Dermis microvascular lymphatic vessel endothelial cell (primary cell): Measurements from ENCODE around the gene GNAQ. TPM values are rescaled to one million over a fixed set of nuclear protein-coding genes. Genes with fewer than 3 reads are reported as not detected.

ENCODE experiments used
- DNase-seq, 2 donors: peaks; one replicate each; pipeline versions ENCODE4 v3.0.0 to v3.0.0-alpha.2; 2010; ENCODE audit warnings: low read depth in 2 of 2
- total RNA-seq: library from RNA; depleted of rRNA; stranded (reverse); fragments of >200 nt; gene quantifications from 2 replicates; pipeline ENCODE4 v1.2.1, GENCODE V29; 2014

Gene GNAQ
- total RNA-seq, 1 donor from 2014 or later: 28.6 TPM

DNA sequence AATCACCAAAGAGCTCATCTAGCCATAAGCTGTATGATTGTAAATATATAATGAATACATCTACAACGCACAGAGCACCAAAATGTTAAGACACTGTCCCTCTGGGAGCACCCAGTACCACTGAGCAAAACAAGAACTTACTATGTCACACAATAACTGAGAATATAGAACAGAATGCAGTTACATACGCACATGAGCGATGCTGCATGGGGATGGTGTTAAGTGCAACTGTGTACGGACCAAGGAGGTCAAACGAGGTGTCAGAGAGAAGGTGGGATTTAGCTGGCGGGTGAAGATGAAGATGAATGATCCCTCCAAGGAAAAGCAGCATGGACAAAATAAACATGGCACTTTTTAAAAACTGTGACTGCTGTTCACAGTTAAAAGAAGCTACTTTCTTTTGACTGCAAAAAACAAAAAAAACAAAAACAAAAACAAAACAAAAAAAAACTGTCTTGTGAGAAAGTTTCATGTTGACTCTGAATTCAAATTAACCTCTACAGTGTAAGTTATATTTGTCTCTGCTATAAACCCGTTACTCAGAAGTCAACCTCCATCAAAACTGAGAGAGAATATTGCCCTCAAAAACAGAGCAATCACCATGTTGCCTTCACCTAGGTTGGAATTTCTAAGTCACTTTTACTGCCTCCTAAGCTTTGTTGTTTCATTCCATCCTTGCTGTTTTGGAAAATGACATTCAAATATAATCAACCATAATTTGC lies 213.9 kb downstream of the GNAQ start:
- no peak for DNase-seq

DNA sequence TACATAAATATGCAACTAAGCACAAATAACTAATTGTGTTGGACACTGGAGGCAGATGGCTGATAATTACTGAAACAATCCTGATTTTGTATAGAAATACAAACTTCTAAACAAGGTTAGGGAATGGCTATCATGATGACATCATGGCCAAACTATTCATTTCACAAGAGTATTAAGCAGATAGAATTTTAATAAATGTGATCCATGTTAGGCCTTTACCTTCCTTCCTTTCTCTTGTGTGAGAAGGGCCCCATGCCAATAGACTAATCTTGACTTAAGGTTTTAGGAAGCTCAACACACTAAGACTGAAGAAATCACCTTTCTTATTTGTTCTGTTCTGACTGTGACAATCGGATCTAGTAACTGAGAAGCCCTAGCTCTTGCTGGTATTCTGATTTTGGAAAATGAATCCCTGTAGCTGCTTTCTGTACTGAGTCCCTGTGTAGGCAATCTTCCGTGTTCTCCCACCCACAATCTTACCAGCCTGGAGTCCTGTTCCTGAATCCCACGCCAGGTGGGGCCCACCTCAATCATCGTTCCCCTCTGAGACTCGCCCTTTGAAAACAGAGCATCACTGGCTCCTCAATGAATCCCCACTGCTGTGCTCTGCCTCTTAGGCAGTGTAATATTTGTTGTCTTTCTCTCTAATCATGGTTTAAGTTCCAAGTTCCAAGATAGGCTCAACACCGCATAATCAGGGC lies 214.8 kb downstream of the GNAQ start:
- no peak for DNase-seq

DNA sequence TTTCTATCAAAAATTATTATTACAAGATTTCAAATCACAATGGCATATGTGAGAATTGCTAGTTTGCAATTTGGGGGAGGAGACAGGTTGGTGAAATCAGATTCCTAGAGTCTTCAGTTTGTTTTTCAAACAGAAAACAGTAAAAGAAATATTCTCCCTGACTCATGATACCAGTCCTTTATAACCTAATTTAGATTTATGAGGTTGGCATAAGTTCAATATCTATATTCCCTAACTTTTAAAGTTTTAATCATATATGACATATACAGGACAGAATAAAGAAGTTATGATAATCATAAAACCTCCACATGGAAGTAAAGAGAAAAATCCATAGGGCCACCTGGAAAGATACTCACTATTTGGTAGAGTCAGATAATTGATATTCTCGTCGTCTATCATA lies 216.4 kb downstream of the GNAQ start:
- DNase-seq: no peak

DNA sequence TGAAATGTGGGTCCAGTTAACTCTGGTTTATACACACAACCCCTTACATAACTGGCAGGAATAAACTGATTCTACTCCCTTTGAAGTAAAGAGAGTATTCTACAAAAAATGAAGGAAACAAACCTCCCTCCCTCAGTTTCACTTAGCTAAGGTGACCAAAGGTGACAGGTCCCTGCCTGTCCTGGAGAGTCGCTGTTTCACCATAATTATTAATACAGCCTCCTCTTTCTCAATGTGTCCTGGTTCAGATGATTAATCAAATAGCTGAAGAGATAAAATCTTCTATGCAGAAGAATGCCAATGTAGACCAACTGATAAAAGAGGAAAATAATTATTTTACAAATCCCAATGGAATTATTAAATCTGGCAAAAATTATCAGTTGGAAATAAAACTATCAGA lies 219.8 kb downstream of the GNAQ start:
- no peak for DNase-seq

DNA sequence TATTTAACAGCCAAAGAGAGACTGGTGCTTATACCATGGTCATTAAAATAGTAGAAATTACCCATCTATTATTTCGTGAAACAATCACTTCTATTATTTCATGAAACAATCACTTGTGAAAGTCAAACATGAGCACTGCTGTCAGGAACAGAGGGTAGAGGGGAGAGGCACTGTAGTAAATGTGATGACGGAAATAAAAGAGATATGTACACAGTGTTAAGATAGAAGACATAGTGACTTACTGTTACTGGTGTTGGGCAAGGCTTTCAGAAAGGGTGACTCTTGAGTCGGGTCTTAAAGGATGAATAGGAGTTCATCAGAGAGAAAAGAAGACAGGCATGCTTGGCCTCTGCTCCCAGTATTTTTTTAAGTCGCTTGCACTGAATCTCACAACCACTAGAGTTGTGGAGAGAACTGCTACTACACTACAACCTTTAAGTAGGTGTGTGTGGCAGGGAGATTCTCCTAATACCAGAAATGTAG lies 220.9 kb downstream of the GNAQ start:
- DNase-seq: no peak

DNA sequence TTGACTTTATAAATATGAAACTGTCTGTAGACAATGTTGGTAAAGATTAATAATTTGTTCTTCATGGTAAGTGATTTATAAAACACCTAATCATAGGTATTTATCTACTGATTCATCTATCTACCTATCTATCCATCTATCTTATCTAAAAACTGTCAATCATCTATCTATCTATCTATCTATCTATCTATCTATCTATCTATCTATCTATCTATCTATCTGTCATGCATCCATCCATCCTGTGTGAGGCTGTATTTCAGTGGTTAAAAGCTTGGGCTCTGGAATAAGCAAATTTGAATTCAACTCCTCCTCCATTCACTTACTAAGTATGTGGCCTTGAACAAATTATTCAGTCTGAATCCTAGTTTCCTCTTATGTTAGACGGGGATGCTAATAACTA lies 221.6 kb downstream of the GNAQ start:
- no peak for DNase-seq

DNA sequence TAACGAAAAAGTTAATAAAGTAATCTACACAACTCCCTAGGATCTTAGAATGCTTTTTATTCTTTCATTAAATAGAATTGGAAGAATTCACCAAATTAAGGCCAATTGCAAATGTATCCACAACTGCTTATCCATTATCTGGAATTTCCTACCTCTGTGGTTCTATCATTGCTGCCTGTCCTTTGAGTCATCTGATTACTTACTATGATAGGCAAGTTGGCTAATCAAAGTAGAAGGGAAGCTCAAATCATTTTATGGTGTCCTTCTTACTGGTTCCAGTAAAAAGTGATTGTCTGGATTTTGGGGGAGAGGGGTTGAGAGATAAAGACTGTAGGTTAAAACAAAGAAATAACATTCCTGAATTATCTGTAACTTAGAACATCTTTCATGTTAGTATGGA lies 222.1 kb downstream of the GNAQ start:
- DNase-seq: no peak

DNA sequence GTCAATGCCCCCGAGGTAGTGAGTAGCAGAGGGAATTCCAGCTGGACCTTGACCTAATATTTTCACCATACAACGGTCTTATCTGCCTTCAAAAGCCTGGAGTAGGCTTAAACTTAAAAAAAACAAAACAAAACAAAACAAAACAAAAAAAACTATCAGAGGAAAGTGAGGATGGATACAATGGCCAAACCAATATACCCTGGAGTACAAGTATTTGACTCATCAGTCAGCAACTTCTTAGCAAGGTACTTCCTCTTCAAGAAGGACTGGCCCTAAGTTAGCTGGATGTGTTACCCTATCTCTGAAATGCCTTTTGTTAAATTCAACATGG lies 222.9 kb downstream of the GNAQ start:
- DNase-seq: peak in 1 of 2 donors; percentile 13

DNA sequence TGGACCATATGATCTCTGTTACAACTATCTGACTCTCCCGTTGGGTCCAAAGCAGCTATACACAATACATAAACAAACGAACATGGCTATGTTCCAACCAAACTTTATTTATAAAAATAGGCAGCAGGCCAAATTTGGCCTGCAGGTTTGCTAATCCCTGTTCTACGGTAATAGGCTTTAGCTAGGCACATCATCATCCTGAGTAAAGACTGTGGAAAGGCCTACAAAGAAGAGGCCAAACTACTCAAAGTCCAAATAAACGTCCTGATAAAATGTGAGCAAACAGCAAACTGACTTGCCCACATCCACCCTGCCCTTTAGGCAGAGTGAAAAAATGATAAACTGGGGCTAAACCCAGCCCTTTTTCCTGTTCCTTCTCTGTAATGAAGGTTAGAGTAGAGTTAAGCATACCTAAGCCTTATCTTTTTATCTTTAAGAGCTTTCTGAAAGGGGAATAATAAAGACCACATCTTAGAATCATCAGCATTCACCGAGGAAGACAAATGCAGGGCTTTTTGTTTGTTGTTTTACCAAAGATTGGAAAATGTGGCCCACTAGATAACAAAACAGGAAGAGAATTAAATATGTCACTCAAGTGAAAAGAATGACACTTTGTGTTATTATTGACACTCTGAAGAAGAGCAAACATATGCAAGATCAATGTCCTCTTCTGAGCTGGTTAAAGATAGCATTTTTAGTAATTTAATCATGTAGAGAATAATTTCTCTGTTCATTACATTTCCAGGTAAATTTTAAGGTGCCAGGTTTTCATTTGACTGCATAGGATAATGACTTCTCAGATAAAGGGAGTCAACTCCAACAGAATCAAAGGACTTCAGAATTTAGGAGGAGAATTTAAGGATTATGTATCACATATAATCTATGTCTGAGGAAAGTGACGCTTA lies 223.5 kb downstream of the GNAQ start:
- peak in 1 of 2 donors; percentile 22 for DNase-seq

DNA sequence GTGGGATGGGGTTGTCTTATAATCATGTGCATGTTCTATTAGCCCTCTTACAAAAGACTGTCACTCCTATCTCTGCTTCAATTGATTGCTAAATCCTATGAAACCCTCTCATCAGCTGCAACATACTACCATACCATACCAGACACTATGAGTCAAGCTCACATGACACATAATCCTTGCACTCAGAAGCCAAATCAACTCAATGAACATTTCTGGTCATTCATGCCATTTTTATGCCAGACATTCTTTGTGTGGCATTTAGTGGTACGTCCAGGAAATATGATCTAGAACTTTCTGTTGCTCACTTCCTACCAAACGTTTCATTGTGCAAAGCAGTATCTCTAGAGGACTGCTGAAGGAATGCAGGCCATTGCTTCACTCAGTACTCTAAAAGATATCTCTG lies 224.3 kb downstream of the GNAQ start:
- peak; percentile 92 to 93 for DNase-seq

DNA sequence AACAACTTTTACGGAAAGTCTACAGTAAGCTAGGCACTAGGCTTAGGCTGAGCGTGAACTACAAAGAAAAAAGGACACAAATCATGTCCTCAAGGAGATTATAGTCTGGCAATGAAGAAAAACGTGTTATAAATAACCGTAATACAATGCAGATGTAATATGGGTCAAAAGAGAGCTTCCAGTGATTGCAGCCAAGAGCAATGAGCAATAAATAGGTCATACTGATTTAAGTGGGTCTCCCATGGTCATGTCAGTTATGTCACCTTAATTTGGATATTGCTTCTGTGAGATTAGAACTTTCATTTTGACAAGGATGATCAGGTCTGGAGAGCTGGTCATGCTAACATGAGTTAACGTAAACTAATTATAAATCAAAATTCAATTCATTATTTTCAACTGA lies 224.9 kb downstream of the GNAQ start:
- DNase-seq: no peak

DNA sequence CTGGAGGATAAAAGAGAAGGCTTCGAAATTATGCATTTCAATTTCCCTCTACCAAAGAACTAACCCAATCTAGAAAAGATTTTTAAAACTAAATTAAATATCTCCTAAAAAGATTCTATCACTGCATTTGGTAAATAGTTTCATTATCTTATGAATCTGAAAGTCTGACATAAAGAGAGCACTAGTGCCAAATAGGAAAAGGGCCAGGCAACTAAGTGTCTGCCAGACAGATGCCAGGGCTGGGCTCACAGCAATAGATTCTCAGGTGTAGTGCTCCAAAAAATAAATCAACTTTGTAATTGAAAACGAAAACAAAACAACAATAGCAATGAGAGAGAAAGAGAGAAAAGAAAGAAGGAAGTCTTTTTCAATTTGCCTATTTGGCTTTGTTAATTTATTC lies 225.8 kb downstream of the GNAQ start:
- DNase-seq: no peak

DNA sequence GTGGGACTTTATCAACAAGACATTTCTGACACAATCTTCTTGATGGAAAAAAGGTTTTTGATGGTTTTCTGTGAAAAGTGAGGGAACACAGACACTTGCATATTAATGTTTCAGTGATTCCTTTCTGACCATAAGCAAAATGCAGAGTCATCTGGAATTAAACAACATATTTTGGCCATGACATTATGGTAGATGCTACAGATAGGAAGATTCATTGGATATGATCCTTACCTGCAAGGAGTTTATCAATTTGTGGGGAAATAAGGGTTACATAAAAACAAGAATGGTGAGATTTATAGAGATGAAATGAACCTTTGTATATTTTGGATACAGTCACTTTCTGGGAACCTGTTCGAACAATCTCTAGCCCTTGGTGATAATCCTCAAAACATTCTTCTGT lies 228.2 kb downstream of the GNAQ start:
- DNase-seq: no peak

DNA sequence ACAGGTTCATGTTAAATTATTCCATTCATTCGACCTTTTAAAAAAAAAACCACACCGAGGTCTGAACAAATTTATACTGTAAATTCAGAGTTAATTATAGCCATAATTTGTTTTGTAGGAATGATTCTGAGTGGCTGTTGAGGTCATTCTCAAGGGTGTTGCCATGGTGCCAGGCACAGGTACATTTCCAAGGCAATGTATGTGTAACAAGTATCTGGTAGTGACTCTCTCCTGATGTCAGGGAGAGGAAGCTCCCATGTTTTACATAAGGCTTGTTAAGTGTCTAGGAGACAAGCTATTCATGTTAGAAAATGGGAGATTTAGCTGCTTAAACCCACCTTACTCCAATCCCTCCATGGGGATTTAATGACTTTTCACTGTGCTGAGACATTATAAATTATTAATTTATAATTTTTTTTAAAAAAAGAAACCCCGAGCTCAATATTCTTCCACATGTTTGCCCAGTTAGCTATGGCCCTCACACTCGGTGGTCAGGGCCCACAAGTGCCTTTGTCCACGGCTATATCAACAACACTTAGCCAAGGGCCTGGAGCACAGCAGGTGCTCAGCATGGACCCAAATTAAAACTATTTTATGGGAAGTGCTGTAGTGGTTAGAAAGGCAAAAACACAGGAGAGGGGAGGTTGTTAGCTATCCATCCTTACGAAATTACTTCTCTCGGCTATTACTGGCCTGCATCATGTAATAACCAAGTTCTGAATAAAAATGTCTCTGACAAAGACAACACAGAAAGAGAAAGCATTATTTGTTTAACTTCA lies 228.9 kb downstream of the GNAQ start:
- DNase-seq: no peak

DNA sequence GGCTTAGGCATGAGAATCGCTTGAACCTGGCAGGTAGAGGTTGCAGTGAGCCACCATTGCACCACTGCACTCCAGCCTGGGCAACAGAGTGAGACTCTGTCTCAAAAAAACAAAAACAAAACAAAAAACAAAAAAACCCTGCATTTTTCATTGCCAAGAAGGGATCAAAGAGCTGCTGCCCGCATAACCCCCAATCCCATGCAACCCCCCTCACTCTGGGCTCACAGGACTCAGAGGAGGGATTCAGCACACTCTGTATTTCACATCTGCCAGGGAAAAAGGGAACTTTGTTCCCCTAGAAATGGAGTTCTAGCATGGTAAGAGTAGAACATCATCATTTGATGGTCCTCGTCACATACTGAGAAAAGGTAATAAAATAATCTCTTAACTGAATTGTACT lies 229.5 kb downstream of the GNAQ start:
- DNase-seq: no peak

DNA sequence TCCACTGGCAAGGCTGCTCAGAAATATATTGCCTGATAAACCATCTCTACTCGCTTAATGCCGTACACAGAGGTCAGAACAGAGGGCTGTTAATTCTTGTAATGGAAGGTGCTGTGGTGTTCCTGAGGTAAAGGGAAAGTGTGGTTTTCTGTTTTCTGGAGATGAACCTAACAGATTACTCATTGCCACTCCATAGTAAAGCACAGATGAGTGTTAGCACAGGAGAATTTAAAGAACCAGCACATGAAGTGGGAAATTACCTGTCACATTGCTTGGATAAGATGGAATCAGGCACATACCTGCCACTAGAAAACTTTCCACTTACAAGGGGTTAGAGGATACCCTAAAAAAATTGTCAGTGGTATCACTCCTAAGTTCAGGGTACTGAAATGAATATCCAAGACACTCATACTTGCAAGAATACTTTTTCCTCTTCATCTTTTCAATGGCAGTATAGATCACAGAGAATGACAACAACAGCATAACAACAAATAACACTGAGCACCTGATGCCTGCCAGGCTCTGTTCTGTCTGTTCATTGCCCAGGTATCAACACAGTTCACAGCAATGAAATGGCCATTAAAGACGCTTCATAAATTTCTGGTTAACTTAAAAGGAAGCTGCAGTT lies 230.6 kb downstream of the GNAQ start:
- DNase-seq: no peak

DNA sequence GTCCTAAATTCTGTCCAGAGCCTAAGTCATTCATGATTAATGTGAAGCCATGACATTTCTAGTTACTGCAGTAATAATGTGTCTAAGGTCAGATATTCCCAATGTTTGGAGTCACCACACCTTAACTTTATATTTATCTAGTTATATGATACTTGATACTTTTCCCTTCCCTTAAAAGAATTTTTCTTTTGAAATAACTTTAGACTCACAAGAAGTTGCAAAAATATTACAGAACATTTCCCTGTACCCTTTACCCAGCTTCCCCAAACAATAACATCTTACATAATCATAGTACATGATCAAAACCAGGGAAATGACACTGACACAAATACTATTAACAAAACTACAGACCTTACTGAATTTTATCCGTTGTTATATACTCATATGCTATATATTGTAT lies 233.5 kb downstream of the GNAQ start:
- DNase-seq: no peak

DNA sequence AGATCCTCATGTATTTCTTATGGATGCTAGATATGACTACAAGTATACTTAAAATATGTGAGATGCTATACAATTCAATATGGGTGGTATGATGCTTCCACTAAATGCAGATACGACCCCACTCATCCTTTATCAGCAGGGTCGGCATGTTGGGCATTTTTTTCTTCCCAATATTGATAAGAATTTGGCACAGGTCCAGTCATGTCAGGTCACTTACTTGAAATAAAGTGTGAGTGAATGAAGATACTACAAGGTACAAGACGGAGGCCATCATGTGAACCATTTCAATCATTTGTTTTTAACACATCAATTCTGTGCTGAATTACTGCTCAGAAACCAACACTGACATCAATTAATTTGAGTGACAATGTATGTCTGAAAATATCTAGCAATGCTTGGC lies 236.6 kb downstream of the GNAQ start:
- no peak for DNase-seq

DNA sequence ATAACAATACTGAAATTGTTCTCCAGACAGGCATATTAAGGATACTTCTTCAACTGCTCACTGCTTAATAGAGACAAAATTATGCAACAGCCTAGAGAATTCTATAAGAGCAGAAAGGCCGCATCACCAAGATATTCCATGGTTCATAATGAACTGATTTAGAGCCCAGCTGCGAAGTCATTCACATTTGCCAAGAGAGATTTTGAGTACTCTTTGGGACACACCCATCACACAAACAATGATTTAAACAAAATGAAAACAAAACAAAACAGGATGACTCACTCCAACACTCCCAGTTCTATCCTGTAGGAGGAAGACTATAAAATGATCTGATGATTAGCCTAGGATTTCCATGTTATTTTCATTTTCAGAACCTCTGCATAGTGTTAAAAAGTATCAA lies 237.8 kb downstream of the GNAQ start:
- peak; percentile 31 to 77 for DNase-seq

DNA sequence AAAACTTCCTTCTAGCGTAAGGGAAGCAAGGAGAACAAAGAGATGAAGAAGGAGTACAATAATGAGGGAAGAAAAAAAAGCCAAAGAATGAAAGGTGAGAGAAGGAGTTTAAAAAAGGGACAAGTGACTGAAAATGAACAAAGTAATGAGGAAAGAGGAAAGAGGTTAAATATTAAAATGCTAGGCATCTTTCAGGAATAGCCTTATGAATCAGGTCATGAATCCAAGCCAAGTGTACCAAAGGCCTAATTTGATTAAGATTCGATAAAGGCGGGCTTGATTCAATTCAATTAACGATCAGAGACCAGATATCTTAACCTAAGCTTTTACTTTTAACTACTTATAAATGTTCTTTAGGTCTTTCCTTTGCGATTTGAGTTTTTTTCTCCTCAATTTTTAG lies 241.7 kb downstream of the GNAQ start:
- DNase-seq: no peak

DNA sequence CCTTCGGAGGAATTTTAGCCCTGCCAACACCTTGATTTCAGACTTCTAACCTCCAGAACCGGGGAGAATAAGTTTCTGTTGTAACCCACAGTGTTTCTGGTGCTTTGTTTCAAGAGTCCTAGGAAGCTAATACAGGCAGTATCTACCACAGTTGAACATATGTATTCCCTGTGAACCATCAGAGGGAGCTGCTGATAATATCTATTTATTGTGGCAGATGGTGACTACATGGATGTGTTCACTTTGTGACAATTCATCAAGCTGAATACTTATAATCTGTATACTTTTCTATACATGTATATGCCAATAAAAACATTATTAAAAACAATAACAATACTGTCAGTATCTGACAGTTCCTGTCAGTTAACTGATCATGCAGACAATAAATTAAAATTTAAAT lies 246.3 kb downstream of the GNAQ start:
- DNase-seq: no peak
